ENCODE measurements around the gene DOK6.

DNA sequence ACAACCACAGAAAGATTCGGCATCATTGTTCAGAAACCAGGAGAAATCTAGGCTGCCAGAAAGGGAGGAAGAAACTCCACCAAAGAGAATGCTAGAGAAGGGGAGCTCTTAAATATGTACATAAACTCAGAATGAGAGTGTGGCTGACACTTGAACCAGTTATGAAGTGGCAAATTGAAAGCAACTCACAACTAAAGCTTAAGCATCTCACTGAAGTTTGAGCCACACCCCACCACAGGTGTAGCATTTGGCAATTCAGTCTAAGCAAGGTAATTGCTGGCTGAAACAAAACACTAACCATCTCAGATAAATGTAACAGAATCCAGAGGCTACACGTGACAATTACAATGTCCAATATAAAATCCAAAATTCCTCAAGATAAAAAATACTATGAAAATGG lies 168.4 kb downstream of the DOK6 start:
- TF ChIP-seq POLR2A (IDR thresholded peaks at IDR 0.05; ENCODE audit: low read length) (no peak), GATA1 (IDR thresholded peaks at IDR 0.05; ENCODE audit: low read depth, low read length) (no peak)

All from erythroblast (primary cell).